ENCODE results near the gene RALGPS1.
"Not testable (repeated sequence)": the region's sequence is repeated elsewhere in the genome, so short reads cannot be mapped to it uniquely, and the experiment has no call there.

The RALGPS1 gene

GRCh38 chr9:127015921-127016512 is 101.4 kb downstream of the RALGPS1 start:
- H3K36me3 ChIP-seq, result no peaks in the 10 kb centered on the region
- peaks cover 27% of the 10 kb centered on the region for H3K27me3 ChIP-seq
- no peaks in the 10 kb centered on the region for H3K4me1 ChIP-seq (ENCODE audit: control insufficient read depth in 1 of 2, insufficient read depth in 1 of 2, low read depth in 1 of 2, low read length in 1 of 2)
- no peak overlapping the region for H3K27ac ChIP-seq
- H3K4me3 ChIP-seq (ENCODE audit: low read depth in 1 of 2, low read length in 1 of 2), result no peak overlapping the region
- TF ChIP-seq, protein P1, sequence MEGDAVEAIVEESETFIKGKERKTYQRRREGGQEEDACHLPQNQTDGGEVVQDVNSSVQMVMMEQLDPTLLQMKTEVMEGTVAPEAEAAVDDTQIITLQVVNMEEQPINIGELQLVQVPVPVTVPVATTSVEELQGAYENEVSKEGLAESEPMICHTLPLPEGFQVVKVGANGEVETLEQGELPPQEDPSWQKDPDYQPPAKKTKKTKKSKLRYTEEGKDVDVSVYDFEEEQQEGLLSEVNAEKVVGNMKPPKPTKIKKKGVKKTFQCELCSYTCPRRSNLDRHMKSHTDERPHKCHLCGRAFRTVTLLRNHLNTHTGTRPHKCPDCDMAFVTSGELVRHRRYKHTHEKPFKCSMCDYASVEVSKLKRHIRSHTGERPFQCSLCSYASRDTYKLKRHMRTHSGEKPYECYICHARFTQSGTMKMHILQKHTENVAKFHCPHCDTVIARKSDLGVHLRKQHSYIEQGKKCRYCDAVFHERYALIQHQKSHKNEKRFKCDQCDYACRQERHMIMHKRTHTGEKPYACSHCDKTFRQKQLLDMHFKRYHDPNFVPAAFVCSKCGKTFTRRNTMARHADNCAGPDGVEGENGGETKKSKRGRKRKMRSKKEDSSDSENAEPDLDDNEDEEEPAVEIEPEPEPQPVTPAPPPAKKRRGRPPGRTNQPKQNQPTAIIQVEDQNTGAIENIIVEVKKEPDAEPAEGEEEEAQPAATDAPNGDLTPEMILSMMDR (IDR thresholded peaks at IDR 0.05), result no peak
- H3K9me3 ChIP-seq, result no peaks in the 10 kb centered on the region

DNA sequence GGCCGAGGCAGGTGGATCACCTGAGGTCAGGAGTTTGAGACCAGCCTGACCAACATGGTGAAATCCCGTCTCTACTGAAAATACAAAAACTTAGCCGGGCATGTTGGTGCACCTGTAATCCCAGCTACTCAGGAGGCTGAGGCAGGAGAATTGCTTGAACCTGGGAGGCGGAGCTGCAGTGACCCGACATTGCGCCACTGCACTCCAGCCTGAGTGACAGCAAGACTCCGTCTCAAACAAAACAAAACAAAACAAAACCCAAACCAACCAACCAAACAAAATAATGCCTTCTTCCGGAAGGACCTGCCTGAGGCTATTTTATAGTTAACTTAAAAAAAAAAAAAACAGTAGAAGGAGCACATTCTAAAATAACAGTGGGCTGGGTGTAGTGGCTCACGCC is 103.4 kb downstream of the RALGPS1 start:
- peaks cover 15% of the 10 kb centered on the region for H3K27me3 ChIP-seq
- H3K27ac ChIP-seq; H3K36me3 ChIP-seq; H3K4me3 ChIP-seq (ENCODE audit: low read depth in 1 of 2, low read length in 1 of 2); H3K9me3 ChIP-seq; H3K4me1 ChIP-seq (ENCODE audit: control insufficient read depth in 1 of 2, insufficient read depth in 1 of 2, low read depth in 1 of 2, low read length in 1 of 2): not testable (repeated sequence)

GRCh38 chr9:127018935-127019334 is 104.4 kb downstream of the RALGPS1 start:
- H3K4me3 ChIP-seq (ENCODE audit: low read depth in 1 of 2, low read length in 1 of 2), result no peak overlapping the region

GRCh38 chr9:127020036-127020801 is 105.6 kb downstream of the RALGPS1 start:
- H3K4me1 ChIP-seq (ENCODE audit: control insufficient read depth in 1 of 2, insufficient read depth in 1 of 2, low read depth in 1 of 2, low read length in 1 of 2), result no peaks in the 10 kb centered on the region
- no peaks in the 10 kb centered on the region for H3K9me3 ChIP-seq
- no peaks in the 10 kb centered on the region for H3K36me3 ChIP-seq
- H3K27ac ChIP-seq, result no peak overlapping the region
- no peak overlapping the region for H3K4me3 ChIP-seq (ENCODE audit: low read depth in 1 of 2, low read length in 1 of 2)
- H3K27me3 ChIP-seq, result peaks cover 5% of the 10 kb centered on the region
- TF ChIP-seq, protein P1 (IDR thresholded peaks at IDR 0.05), result no peak

More at GRCh38 chr9:127018935-127019334, 104.4 kb downstream of the RALGPS1 start:
- H3K4me1 ChIP-seq (ENCODE audit: control insufficient read depth in 1 of 2, insufficient read depth in 1 of 2, low read depth in 1 of 2, low read length in 1 of 2), result no peaks in the 10 kb centered on the region
- H3K27me3 ChIP-seq, result peaks cover 5% of the 10 kb centered on the region
- no peaks in the 10 kb centered on the region for H3K36me3 ChIP-seq
- TF ChIP-seq, protein P1 (IDR thresholded peaks at IDR 0.05), result no peak
- no peak overlapping the region for H3K27ac ChIP-seq
- H3K9me3 ChIP-seq, result no peaks in the 10 kb centered on the region

DNA sequence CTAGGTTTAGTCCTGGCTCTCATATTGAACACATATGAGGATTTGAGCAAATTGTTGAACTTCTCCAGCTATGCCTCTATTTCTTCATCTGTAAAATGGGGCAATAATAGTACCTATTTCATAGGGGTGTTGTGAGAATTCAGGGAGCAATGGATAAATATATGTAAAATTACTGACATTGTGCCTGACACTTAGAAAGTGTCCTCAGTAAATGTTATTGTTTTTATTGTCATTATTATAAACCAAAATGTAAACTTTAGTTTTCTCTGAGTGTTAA is 106.2 kb downstream of the RALGPS1 start:
- peaks cover 5% of the 10 kb centered on the region for H3K27me3 ChIP-seq
- H3K9me3 ChIP-seq, result no peaks in the 10 kb centered on the region
- H3K36me3 ChIP-seq, result no peaks in the 10 kb centered on the region
- no peak overlapping the region for H3K4me3 ChIP-seq (ENCODE audit: low read depth in 1 of 2, low read length in 1 of 2)
- TF ChIP-seq, protein P1 (IDR thresholded peaks at IDR 0.05), result no peak
- no peaks in the 10 kb centered on the region for H3K4me1 ChIP-seq (ENCODE audit: control insufficient read depth in 1 of 2, insufficient read depth in 1 of 2, low read depth in 1 of 2, low read length in 1 of 2)
- no peak overlapping the region for H3K27ac ChIP-seq

DNA sequence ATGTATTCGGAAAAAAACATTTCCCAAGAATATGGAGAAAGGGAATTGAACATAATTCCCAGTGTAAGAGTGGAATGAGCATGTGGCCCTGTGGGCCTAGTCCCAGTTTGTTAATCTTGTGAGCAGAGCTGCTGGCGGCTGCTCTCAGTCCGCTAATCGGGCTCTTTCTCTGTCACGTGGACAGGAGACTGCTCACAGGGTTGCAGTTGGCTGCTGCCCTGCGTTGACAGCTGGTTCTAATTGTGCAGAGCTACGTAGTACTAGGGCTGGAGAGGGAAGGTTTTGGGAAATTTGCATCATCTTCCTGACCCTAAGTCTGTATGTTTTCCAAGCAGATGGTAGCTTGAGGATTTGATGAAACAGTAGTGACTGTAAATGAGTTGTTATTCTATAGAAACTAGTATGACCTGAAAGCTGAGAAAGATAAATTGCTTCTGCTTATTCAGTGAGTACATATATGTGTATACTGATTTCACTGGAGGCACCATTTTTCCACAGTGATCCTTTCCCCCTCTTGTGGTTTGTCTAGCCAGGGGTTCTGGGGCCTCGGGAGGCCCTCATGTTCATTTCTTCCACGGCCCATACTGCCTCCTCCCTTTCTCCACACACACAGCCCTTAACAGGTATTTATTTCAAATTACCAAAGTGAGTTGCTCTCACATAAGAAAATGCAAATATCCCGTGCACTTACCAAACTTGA is 107.2 kb downstream of the RALGPS1 start:
- Histone ChIP-seq H3K27me3 (no peaks in the 10 kb centered on the region), H3K36me3 (no peaks in the 10 kb centered on the region), H3K9me3 (no peaks in the 10 kb centered on the region), H3K4me3 (ENCODE audit: low read depth in 1 of 2, low read length in 1 of 2) (no peak overlapping the region), H3K27ac (no peak overlapping the region), H3K4me1 (ENCODE audit: control insufficient read depth in 1 of 2, insufficient read depth in 1 of 2, low read depth in 1 of 2, low read length in 1 of 2) (no peaks in the 10 kb centered on the region)
- TF ChIP-seq, protein P1 (IDR thresholded peaks at IDR 0.05), result no peak
